ENCODE results near the gene SH3GLB2.

The SH3GLB2 gene

GRCh38 chr9:129023908-129024233 is 4.3 kb downstream of the SH3GLB2 start (continued):
- TF ChIP-seq TSHZ2 (CRISPR knock-in tag; IDR thresholded peaks at IDR 0.05), result no peak

GRCh38 chr9:129023036-129023907 is 4.9 kb downstream of the SH3GLB2 start:
- peak; percentile 49 for ATAC-seq
- TF ChIP-seq, protein P1, sequence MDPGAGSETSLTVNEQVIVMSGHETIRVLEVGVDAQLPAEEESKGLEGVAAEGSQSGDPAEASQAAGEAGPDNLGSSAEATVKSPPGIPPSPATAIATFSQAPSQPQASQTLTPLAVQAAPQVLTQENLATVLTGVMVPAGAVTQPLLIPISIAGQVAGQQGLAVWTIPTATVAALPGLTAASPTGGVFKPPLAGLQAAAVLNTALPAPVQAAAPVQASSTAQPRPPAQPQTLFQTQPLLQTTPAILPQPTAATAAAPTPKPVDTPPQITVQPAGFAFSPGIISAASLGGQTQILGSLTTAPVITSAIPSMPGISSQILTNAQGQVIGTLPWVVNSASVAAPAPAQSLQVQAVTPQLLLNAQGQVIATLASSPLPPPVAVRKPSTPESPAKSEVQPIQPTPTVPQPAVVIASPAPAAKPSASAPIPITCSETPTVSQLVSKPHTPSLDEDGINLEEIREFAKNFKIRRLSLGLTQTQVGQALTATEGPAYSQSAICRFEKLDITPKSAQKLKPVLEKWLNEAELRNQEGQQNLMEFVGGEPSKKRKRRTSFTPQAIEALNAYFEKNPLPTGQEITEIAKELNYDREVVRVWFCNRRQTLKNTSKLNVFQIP (CRISPR knock-in tag; IDR thresholded peaks at IDR 0.05; ENCODE audit: borderline replicate concordance, low read depth), result no peak
- peak; percentile 84 for TF ChIP-seq ZFP3 (CRISPR knock-in tag; IDR thresholded peaks at IDR 0.05)
- TF ChIP-seq TCF4 (CRISPR knock-in tag; IDR thresholded peaks at IDR 0.05; ENCODE audit: borderline replicate concordance), result no peak
- no peak for TF ChIP-seq TOX (CRISPR knock-in tag; IDR thresholded peaks at IDR 0.05; ENCODE audit: borderline replicate concordance)
- TF ChIP-seq ISL1 (CRISPR knock-in tag; IDR thresholded peaks at IDR 0.05), result no peak

DNA sequence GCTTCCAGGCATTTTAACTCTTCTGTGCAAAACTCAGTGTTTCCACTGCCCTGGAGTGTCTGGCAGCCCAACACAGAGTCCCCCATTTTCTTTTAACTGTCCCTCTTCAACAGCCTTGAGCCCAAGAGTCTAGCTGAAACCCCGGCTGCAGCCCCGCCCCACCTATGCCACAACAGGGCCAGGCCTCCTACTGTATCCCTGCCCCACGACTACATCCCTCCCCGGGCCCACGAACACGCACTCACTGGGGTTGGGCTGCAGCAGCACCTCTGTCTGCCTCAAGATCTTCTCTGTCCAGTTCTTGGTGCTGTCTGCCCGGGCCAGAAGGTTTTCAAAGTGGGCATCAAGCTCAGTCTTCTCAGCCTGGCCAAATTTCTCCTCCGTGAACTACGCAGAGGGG is 6.1 kb downstream of the SH3GLB2 start:
- ATAC-seq, result no peak
- TF ChIP-seq, protein P2, sequence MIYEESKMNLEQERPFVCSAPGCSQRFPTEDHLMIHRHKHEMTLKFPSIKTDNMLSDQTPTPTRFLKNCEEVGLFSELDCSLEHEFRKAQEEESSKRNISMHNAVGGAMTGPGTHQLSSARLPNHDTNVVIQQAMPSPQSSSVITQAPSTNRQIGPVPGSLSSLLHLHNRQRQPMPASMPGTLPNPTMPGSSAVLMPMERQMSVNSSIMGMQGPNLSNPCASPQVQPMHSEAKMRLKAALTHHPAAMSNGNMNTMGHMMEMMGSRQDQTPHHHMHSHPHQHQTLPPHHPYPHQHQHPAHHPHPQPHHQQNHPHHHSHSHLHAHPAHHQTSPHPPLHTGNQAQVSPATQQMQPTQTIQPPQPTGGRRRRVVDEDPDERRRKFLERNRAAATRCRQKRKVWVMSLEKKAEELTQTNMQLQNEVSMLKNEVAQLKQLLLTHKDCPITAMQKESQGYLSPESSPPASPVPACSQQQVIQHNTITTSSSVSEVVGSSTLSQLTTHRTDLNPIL (CRISPR knock-in tag; IDR thresholded peaks at IDR 0.05; ENCODE audit: low read depth), result no peak

- TF ChIP-seq, protein P1 (CRISPR knock-in tag; IDR thresholded peaks at IDR 0.05; ENCODE audit: borderline replicate concordance, low read depth), result no peak
- TF ChIP-seq SNAI2 (CRISPR knock-in tag; IDR thresholded peaks at IDR 0.05) (no peak), ZC3H10 (CRISPR knock-in tag; IDR thresholded peaks at IDR 0.05) (no peak), TOX (CRISPR knock-in tag; IDR thresholded peaks at IDR 0.05; ENCODE audit: borderline replicate concordance) (no peak), ZFP30 (CRISPR knock-in tag; IDR thresholded peaks at IDR 0.05) (no peak), OSR1 (CRISPR knock-in tag; IDR thresholded peaks at IDR 0.05) (no peak), ESRRG (CRISPR knock-in tag; IDR thresholded peaks at IDR 0.05) (no peak), GLIS3 (CRISPR knock-in tag; IDR thresholded peaks at IDR 0.05) (no peak), TSHZ2 (CRISPR knock-in tag; IDR thresholded peaks at IDR 0.05) (no peak), ZNF8 (CRISPR knock-in tag; IDR thresholded peaks at IDR 0.05) (no peak), ZFP3 (CRISPR knock-in tag; IDR thresholded peaks at IDR 0.05) (no peak), BACH2 (CRISPR knock-in tag; IDR thresholded peaks at IDR 0.05; ENCODE audit: borderline replicate concordance) (no peak)
- TF ChIP-seq, protein P2 (CRISPR knock-in tag; IDR thresholded peaks at IDR 0.05; ENCODE audit: low read depth), result no peak
- TF ChIP-seq, protein P3, sequence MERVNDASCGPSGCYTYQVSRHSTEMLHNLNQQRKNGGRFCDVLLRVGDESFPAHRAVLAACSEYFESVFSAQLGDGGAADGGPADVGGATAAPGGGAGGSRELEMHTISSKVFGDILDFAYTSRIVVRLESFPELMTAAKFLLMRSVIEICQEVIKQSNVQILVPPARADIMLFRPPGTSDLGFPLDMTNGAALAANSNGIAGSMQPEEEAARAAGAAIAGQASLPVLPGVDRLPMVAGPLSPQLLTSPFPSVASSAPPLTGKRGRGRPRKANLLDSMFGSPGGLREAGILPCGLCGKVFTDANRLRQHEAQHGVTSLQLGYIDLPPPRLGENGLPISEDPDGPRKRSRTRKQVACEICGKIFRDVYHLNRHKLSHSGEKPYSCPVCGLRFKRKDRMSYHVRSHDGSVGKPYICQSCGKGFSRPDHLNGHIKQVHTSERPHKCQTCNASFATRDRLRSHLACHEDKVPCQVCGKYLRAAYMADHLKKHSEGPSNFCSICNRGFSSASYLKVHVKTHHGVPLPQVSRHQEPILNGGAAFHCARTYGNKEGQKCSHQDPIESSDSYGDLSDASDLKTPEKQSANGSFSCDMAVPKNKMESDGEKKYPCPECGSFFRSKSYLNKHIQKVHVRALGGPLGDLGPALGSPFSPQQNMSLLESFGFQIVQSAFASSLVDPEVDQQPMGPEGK (CRISPR knock-in tag; IDR thresholded peaks at IDR 0.05; ENCODE audit: borderline replicate concordance), result no peak
- TF ChIP-seq, protein P4, sequence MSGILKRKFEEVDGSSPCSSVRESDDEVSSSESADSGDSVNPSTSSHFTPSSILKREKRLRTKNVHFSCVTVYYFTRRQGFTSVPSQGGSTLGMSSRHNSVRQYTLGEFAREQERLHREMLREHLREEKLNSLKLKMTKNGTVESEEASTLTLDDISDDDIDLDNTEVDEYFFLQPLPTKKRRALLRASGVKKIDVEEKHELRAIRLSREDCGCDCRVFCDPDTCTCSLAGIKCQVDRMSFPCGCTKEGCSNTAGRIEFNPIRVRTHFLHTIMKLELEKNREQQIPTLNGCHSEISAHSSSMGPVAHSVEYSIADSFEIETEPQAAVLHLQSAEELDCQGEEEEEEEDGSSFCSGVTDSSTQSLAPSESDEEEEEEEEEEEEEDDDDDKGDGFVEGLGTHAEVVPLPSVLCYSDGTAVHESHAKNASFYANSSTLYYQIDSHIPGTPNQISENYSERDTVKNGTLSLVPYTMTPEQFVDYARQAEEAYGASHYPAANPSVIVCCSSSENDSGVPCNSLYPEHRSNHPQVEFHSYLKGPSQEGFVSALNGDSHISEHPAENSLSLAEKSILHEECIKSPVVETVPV (CRISPR knock-in tag; IDR thresholded peaks at IDR 0.05), result no peak
- no peak for ATAC-seq
Measured at GRCh38 chr9:129021091-129021490, 7.0 kb downstream of the SH3GLB2 start.
